AG04450 (cell line): ENCODE measurements around the gene ITPRID2. TPM values are rescaled to one million over a fixed set of nuclear protein-coding genes. Genes with fewer than 3 reads are reported as not detected.

ENCODE experiments used
- CTCF ChIA-PET: fragments of 300-600, 350-600 bp; formaldehyde crosslinking; extraction: SDS; loops from one replicate; lab custom pipeline; 2022; ENCODE audit warnings: antibody characterized with exemption, inconsistent platforms; lab: Charles Lee
- POLR2A ChIA-PET: fragments of 350-600 bp; formaldehyde crosslinking; extraction: SDS; loops from one replicate; lab custom pipeline; 2021; ENCODE audit warnings: antibody characterized with exemption, inconsistent platforms; lab: Yijun Ruan, JAX
- DNase-seq: peaks from one replicate; pipeline ENCODE4 v3.0.0-alpha.2; 2011; ENCODE audit warnings: low read depth, low spot score
- H3K27ac ChIP-seq: one replicate; pipeline ENCODE4 v1.5.1; 2012; ENCODE audit warnings: low read depth, low read length, control low read depth
- H3K27me3 ChIP-seq: one replicate; pipeline ENCODE4 v1.6.0; 2012; ENCODE audit warnings: low read length; ENCODE audit not compliant: control insufficient read depth, insufficient read depth
- H3K4me3 ChIP-seq: 2 replicates; pipeline ENCODE4 v1.5.1; 2011; ENCODE audit warnings: mild to moderate bottlenecking, low read depth, low read length, control low read depth
- H3K9me3 ChIP-seq: 2 replicates; pipeline ENCODE4 v1.5.1; 2012; ENCODE audit warnings: low read length; ENCODE audit not compliant: control insufficient read depth, insufficient read depth
- CTCF ChIP-seq: IDR thresholded peaks from 2 replicates; pipeline ENCODE4 v1.5.1; 2011; ENCODE audit warnings: low read depth, low read length, control low read depth, inconsistent platforms
- polyA plus RNA-seq: library from polyadenylated mRNA; depleted of rRNA; stranded (reverse); fragments of >200 nt; gene quantifications from 2 replicates; pipeline ENCODE4 v1.2.3, GENCODE V29; 2011

ITPRID2 gene
- polyA plus RNA-seq, 1 experiment = 110 TPM

GRCh38 chr2:181907057-181907456 lies 15.5 kb downstream of the ITPRID2 start:
- ChIA-PET CTCF (interaction anchor here (0.9 to 1.4 kb wide), 2 partner anchors 48 to 164 kb away, joined by 3 to 7 read pairs; no protein-coding TSS in a partner anchor), POLR2A (interaction anchor here (0.6 kb wide), 1 partner anchor 1529 kb away, joined by 7 read pairs; no protein-coding TSS in a partner anchor)
- no peak for DNase-seq
- Histone ChIP-seq H3K27me3 (no peaks in the 10 kb centered on the region), H3K4me3 (no peak overlapping the region), H3K9me3 (no peaks in the 10 kb centered on the region), H3K27ac (no peak overlapping the region)
- no peak for TF ChIP-seq CTCF

- Histone ChIP-seq H3K9me3 (no peaks in the 10 kb centered on the region), H3K27me3 (no peaks in the 10 kb centered on the region), H3K27ac (no peak overlapping the region), H3K4me3 (no peak overlapping the region)
- DNase-seq = no peak
- POLR2A ChIA-PET = no interaction called here
- CTCF ChIA-PET = interaction anchor here (1.4 kb wide), 1 partner anchor 165 kb away, joined by 7 read pairs; no protein-coding TSS in a partner anchor
- no peak for TF ChIP-seq CTCF
These were observed 16.1 kb downstream of the ITPRID2 start for GRCh38 chr2:181907635-181908034.

- Histone ChIP-seq H3K9me3 (no peaks in the 10 kb centered on the region), H3K4me3 (no peak overlapping the region), H3K27ac (no peak overlapping the region), H3K27me3 (no peaks in the 10 kb centered on the region)
- no peak for TF ChIP-seq CTCF
- no peak for DNase-seq
- POLR2A ChIA-PET = no interaction called here
- CTCF ChIA-PET = interaction anchor here (0.9 to 1.7 kb wide), 6 partner anchors 11 to 168 kb away, joined by 3 to 9 read pairs (median 4); no protein-coding TSS in a partner anchor
These were observed 18.7 kb downstream of the ITPRID2 start for GRCh38 chr2:181910028-181910831.

GRCh38 chr2:181911830-181912229 lies 20.3 kb downstream of the ITPRID2 start:
- CTCF ChIA-PET = interaction anchor here (1.2 to 1.4 kb wide), 2 partner anchors 166 to 169 kb away, joined by 4 to 5 read pairs; no protein-coding TSS in a partner anchor
- no peak for TF ChIP-seq CTCF
- no peak for DNase-seq
- no peak overlapping the region for H3K4me3 ChIP-seq
- POLR2A ChIA-PET = no interaction called here
- no peak overlapping the region for H3K27ac ChIP-seq
- no peaks in the 10 kb centered on the region for H3K27me3 ChIP-seq
- H3K9me3 ChIP-seq = no peaks in the 10 kb centered on the region

GRCh38 chr2:181915102-181915501 lies 23.6 kb downstream of the ITPRID2 start:
- Histone ChIP-seq H3K9me3 (no peaks in the 10 kb centered on the region), H3K27me3 (no peaks in the 10 kb centered on the region), H3K27ac (no peak overlapping the region), H3K4me3 (no peak overlapping the region)
- DNase-seq = no peak
- ChIA-PET POLR2A (no interaction called here), CTCF (interaction anchor here (1.1 to 1.7 kb wide), 2 partner anchors 11 to 172 kb away, joined by 3 to 9 read pairs; no protein-coding TSS in a partner anchor)
- no peak for TF ChIP-seq CTCF
